GM11168 (cell line): ENCODE results near the gene STK24.
"Not testable (repeated sequence)": the region's sequence is repeated elsewhere in the genome, so short reads cannot be mapped to it uniquely, and the experiment has no call there.

ENCODE experiments used
- in situ Hi-C: fragments of 300-500 bp; cut with MboI; formaldehyde crosslinking; loops from one replicate; pipeline ENCODE4 v1.12.0; 2022; ENCODE audit warnings: low sequenced_read_pairs; ENCODE audit not compliant: unreplicated experiment

STK24 gene

GRCh38 chr13:98576963-98577835, at the start of gene STK24:
TSS of gene STK24 (minus strand) at chr13:98577107. CDS start at chr13:98576786, 321 bp downstream.
- in situ Hi-C loops, result no loop called here

- in situ Hi-C loops, result no loop called here
Observed at GRCh38 chr13:98626298-98626935, 49.5 kb upstream of the STK24 start.

GRCh38 chr13:98624589-98624988, 47.7 kb upstream of the STK24 start:
- in situ Hi-C loops, result not testable (repeated sequence)

DNA sequence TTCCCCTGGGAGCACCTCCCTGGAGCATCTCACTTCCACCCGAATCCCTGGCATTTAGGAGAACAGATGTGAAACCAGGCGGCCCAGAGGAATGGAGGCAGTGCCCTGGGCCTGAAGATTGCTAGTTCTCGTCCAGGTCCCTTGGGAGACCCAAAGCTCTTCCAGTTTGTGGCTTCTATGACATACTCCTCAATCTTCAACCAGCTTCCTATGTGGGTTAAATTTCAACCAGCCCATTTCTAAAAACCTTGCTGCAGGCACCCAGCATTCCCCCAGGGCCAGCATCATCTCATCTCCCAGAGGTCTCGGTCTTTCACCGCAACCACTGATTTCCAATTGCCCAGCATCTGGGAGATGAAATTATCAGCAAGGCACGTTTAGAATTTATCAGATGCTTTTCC, 46.0 kb upstream of the STK24 start:
- in situ Hi-C loops, result no loop called here

DNA sequence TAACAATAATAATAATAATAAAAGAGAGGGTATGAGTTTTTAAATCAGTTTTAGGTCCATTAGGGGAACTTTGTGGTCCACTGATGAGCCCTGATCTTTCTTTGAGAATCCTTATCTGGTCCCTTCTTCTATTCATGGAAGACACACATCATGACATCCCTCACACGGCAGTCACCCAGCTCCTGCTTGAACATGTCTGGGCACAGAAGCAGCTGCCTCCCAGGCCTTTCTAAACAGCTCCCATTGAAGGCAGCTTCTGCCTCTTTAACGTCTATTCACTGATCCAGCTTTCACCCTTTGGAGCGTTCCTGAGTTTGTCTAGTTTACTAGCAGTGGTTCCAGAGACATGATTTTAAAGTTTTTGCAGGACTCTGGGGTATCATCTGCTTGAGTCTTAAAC, 42.6 kb upstream of the STK24 start:
- in situ Hi-C loops, result no loop called here

DNA sequence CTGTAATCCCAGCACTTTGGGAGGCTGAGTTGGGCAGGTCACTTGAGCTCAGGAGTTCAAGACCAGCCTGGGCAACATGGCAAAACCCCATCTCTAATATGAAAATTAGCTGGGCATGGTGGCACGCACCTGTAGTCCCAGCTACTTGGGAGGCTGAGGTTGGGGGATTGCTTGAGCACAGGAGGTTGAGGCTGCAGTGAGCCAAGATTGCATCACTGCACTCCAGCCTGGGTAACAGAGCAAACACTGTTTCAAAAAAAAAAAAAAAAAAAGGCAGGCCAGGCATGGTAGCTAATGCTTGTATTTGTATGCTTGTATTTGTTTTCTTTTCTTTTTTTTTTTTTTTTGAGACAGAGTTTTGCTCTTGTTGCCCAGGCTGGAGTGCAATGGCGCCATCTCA, 38.7 kb upstream of the STK24 start:
- in situ Hi-C loops, result not testable (repeated sequence)

GRCh38 chr13:98613591-98613990, 36.7 kb upstream of the STK24 start:
- in situ Hi-C loops, result no loop called here

DNA sequence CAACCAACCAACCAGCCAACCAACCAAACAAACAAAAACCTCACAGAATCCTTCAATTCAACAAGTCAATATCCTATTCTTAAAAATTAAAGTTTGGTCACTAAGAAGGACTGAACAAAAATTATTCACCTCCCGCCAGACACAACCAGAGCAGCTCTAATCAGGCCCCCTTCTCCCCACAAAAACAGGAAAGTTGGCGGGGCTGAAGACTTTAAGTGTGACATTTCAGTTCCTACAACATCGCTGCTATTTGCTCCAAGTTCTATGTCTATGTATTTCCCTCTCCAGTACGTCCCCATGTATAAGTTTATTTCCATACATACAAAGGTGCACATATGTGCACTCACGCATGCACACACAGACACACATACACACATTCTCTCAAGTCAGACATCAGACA, 32.8 kb upstream of the STK24 start:
- in situ Hi-C loops, result no loop called here

- in situ Hi-C loops, result no loop called here
Observed at GRCh38 chr13:98606296-98606695, 29.4 kb upstream of the STK24 start.

DNA sequence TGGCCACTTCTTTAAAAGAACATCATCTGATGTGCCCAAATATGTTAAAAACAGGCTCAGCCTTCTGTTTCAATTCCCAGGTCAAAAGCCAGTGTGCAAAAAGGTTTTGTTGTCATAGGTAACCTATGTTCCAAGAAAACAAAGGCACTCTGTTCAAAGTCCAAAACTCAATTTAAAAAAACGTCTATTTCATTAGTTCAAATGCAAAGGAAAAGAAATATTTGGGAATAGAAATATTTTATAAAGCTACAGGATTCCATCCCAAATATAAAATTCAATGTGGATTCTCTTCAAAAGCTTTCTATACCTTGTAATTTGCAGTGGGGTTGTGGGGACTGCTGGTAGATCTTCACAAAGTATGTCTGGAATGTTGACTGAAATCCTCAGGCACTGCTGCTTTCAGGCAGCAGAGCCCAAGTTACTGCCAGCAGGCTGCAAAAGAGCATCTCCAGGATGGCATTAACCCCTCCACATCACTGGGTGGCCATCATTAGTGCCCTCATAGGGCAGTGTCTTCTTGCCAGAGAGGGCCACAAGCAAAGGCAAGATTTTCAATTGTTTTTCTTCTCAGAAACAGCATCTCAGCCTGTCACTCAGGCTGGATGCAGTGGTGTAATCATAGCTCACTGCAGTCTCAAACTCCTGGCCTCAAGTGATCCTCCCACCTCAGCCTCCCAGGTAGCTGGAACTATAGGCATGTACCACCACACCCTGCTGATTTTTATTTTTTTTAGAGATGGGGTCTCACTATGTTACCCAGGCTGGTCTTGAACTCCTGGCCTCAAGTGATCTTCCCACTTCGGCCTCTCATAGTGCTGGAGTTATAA, 22.8 kb upstream of the STK24 start:
- in situ Hi-C loops, result no loop called here

DNA sequence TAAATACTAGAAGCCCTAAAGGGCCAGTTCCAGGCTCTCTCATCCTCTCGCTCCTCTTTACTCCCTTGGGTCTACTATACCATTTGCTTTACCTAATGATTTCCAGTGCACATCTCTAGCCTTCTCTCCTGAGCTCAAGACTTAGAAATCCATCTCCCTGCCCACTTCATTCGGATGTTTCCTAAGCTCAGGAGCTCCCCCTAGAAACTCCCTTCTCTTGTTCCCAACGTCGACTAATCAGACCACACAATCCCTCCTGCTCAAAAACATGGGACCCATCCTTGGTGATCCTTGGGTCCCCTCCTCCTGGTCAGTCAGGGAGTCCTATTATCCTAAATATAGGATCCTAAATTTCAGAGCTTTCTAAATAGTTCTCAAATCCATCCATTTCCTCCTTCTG, 21.1 kb upstream of the STK24 start:
- in situ Hi-C loops, result no loop called here

GRCh38 chr13:98595134-98595533, 18.2 kb upstream of the STK24 start:
- in situ Hi-C loops, result no loop called here

DNA sequence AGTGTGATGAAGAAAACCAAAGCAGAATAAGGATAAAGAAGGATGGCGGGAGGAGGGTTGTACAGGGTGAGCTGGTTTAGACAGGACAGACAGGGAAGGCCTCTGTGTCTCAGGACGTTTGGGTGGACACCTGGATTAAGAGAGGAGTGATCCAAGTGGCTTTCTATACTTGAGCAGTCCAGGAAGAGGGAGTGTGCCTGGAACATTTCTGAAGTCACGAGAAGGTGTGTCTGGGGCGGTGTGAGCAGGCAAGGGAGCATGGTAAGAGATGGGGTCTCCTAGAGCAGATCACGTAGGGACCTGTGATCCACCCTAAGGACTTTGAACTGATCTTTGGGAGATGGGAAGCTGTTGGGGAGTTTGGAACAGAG, 15.4 kb upstream of the STK24 start:
- in situ Hi-C loops, result no loop called here

DNA sequence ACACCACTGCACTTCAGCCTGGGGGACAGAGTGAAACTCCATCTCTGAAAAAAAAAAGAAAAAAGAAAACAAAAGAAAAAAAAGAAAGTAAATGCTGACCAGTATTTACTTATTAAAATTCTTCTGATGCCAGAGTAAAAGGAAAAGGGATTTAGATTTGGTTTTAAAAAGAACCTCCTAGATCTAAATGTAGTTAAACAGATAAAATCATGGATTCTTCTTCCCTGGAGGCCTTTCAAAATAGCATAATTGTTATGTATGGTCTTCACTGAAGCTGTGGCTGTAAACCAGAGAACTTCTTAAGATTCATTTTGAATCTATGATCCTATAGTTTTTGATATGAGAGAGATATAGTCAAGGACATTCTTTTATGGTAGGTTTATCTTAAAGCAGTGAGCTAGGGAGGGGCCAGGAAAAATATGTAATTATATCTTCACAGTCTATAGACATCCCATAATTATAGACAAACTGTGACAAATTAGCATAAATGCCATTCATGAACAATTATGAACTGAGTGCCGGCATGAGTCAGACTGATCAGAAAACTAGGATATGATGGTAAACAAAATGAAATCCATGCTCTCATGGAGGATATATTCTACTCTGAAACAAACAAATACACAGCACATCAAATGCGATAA, 14.9 kb upstream of the STK24 start:
- in situ Hi-C loops, result no loop called here

- in situ Hi-C loops, result not testable (repeated sequence)
Observed at GRCh38 chr13:98590471-98590870, 13.6 kb upstream of the STK24 start.

DNA sequence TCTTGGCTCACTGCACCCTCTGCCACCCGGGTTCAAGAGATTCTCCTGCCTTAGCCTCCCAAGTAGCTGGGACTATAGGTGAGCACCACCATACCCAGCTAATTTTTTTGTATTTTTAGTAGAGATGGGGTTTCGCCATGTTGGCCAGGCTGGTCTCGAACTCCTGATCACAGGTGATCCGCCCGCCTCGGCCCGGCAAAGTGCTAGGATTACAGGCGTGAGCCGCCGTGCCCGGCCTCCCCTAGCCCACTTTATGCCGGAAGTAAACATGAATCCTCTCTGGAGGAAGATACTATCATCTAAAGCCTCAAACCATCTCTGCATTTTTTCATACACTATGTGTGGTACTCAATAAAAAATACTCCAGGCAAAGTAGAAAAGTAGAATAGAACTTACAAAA, 12.6 kb upstream of the STK24 start:
- in situ Hi-C loops, result not testable (repeated sequence)

- in situ Hi-C loops, result no loop called here
Observed at GRCh38 chr13:98586400-98587345, 9.8 kb upstream of the STK24 start.

DNA sequence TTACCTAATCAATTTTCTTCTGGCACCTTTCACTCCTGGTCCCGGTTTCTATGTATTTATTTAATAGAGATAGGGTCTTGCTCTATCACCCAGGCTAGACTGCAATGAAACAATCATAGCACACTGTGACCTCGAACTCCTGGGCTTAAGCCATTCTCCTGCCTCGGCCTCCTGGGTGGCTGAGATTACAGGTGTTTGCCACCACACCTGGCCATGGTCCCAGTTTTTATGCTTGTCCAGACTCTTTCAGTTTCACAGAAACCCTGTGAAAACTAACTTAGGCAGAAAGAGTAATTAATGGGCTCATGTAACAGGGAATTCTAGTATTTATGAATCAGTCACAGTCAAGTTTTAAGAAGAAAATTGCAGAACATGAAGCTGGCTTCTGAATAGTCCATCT, 9.0 kb upstream of the STK24 start:
- in situ Hi-C loops, result no loop called here

DNA sequence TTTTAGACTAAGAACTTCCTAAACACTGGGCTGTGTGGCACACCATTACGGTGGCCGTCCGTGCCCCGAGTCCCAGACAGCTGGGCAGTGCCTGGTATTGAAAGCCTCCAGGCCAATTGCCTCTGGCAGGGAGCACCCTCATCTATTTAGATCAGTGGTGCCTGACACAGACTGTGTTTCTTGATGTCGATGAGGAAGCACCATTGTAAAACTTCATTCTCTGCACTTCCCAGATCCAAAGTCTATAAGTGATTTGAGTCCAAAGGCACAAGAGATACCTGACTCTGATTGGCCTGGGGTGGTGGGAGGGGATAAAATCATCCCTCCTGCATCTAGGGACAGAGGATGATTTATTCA, 8.5 kb upstream of the STK24 start:
- in situ Hi-C loops, result no loop called here
